Stimulated activated CD8-positive, alpha-beta memory T cell treated with anti-CD3 and anti-CD28 coated beads, Interleukin-7, amount 100 ng/mL, for 4 hours (primary cell): ENCODE results near the gene CHEK1.
"Not testable (repeated sequence)": the region's sequence is repeated elsewhere in the genome, so short reads cannot be mapped to it uniquely, and the experiment has no call there.

Source experiments
- DNase-seq, 2 donors: peaks; one replicate each; pipeline ENCODE4 v3.0.0-alpha.2; 2020; ENCODE audit warnings: low read depth in 2 of 2

The CHEK1 gene

DNA sequence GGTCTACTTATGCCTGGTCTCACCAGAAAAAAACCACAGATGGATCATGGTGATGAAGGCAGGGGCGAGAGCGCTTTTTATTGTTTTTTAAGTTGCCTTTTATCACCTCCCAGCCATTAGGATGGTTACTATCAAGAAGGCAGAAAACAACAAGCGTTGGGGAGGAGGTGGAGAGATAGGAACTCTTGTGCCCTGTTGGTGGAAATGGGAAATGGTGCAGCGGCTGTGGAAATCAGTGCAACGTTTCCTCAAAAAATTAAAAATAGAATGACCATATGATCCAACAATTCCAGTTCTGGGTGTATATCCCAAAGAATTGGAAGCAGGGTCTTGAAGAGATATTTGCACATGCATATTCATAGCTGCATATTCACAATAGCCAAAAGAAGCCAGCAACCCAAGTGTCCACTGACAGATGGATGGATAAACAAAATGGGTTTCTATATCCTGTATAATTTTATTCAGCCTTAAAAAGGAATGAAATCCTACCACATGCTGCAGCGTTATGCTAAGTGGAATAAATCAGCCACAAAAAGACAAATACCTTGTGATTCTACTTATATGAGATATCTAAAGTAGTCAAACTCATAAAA is 76.2 kb downstream of the CHEK1 start:
- no peak for DNase-seq

DNA sequence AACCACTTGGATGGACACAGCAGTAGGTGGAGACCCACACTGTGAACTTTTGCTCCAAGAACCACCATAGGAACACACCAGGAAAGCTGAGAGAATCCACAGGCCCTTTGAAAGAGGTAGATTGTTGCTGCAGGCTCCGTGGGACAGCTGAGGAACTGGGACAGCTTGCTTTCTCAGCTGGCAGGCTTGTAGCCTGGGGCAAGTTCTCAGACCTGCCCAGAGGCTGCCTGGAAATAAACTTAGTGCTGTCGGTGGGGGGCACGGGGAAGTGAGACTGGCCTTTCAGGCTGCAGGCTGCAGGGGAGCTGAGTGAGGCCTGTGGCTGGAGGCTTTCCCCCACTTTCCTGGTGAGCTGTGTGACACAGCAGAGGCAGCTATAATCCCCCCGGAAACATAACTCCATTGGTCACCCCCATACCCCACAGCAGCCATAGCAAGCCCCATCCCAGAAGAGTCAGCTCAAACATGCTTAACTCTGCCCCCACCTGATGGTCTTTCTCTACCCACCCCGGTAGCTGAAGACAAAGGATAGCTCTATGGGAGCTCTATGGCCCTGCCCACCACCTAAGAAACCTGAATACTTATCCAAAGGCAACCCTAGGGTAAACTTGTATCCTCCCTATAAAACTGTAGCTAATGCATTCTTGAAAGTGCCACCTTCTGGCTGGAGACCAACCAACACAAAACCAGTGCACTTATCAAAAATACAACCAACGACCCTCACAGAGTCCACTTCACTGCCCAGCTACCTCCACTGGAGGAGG is 77.1 kb downstream of the CHEK1 start:
- DNase-seq, result no peak

DNA sequence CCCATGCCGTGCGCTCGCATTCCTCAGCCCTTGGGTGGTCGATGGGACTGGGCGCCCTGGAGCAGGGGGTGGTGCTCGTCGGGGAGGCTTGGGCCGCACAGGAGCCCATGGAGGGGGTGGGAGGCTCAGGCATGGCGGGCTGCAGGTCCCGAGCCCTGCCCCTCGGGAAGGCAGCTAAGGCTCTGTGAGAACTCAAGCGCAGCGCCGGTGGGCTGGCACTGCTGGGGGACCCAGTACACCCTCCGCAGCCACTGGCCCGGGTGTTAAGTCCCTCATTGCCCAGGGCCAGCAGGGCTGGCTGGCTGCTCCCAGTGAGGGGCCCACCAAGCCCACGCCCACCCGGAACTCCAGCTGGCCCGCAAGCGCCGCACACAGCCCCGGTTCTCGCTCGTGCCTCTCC is 79.7 kb downstream of the CHEK1 start:
- not testable (repeated sequence) for DNase-seq

DNA sequence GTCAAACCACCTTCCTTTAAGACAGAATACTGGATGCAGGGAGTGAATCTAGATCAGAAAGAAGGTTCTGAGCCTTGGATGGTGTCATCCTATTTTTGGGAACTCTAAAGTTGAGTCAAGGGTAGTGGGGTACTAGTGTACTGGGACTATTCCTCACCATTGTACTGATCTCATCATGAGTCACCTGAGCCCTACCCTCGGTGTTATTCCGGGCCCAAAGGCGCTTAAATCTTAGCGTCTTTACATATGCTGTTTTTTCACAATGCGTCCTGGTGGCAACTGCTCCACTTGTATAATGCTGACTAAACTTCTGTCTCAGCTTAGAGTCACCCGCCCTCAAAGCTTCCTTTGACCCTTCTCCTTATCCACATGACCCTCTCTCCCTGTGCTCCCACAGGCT is 95.8 kb downstream of the CHEK1 start:
- DNase-seq, result no peak

DNA sequence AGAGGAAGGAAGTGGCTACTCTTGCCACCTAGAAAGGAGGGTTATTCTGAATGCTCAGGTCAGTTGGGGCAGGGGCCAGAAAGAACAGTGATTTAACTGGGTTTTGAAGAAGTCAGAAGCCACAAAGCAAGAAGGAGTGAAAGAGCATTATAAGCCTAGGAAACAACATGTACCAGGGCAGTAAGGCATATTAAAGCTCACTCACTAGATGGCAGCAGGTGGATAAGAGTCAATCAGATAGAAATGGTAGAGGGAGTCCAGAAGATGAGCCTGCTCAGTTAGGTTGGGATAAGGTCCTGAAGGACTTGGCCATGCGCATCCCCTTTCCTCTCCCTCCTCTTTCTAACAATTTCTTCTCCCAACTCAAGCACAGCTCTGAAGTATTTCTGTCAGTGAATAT is 99.2 kb downstream of the CHEK1 start:
- no peak for DNase-seq
